SK-N-SH (cell line): ENCODE data around the gene SIGLEC1. TPM values are rescaled to one million over a fixed set of nuclear protein-coding genes. Genes with fewer than 3 reads are reported as not detected.

Experiments used
- CTCF ChIA-PET: fragments of 300-600, 350-600 bp; formaldehyde crosslinking; extraction: SDS; loops from one replicate; lab custom pipeline; 2021; lab: Yijun Ruan, JAX
- POLR2A ChIA-PET: fragments of 350-600 bp; sonication (Branson Sonifier 250); formaldehyde crosslinking; extraction: SDS; loops from one replicate; lab custom pipeline; 2020; ENCODE audit warnings: antibody characterized with exemption, inconsistent platforms; lab: Yijun Ruan, JAX
- DNase-seq: peaks from one replicate; pipeline ENCODE4 v3.0.0; 2012
- H2AFZ ChIP-seq: fragments of 200-600 bp; sonication (generic); 2 replicates; pipeline ENCODE4 v1.8.1; 2016; ENCODE audit warnings: antibody characterized with exemption, mild to moderate bottlenecking, low read depth
- H3F3A ChIP-seq: fragments of 200-600 bp; sonication (generic); replicated peaks from 2 replicates; pipeline ENCODE3; 2016; ENCODE audit warnings: antibody characterized with exemption, mild to moderate bottlenecking; ENCODE audit not compliant: insufficient read depth
- H3K27ac ChIP-seq, 2 experiments: fragments of 200-500 bp in 1 of 2; fragments of 200-600 bp in 1 of 2; sonication (Bioruptor generic) in 1 of 2; sonication (generic), shearing (Covaris generic) in 1 of 2; 2 replicates each; pipeline versions ENCODE4 v1.5.1 to v1.6.1; 2014 to 2016; ENCODE audit warnings: low read depth in 2 of 2, inconsistent platforms in 1 of 2, low read length in 1 of 2, mild to moderate bottlenecking in 1 of 2, mixed read lengths in 1 of 2
- H3K27me3 ChIP-seq: fragments of 200-600 bp; sonication (generic), shearing (Covaris generic); 2 replicates; pipeline ENCODE4 v1.6.1; 2016; ENCODE audit warnings: mixed run types; ENCODE audit not compliant: insufficient read depth
- H3K36me3 ChIP-seq, 2 experiments: fragments of 200-500 bp in 1 of 2; fragments of 200-600 bp in 1 of 2; sonication (Bioruptor generic) in 1 of 2; sonication (generic) in 1 of 2; replicated peaks in 1 of 2; 2 replicates each; pipeline versions ENCODE3 to v1.5.1; 2014 to 2016; ENCODE audit warnings: low read length in 1 of 2, mild to moderate bottlenecking in 1 of 2; ENCODE audit not compliant: insufficient read depth in 2 of 2, control insufficient read depth in 1 of 2
- H3K4me1 ChIP-seq, 2 experiments: fragments of 200-500 bp in 1 of 2; fragments of 200-600 bp in 1 of 2; sonication (Bioruptor generic) in 1 of 2; sonication (generic), shearing (Covaris generic) in 1 of 2; 2 replicates each; pipeline versions ENCODE4 v1.5.1 to v1.6.1; 2014 to 2016; ENCODE audit warnings: low read depth in 1 of 2, low read length in 1 of 2, mixed run types in 1 of 2; ENCODE audit not compliant: insufficient read depth in 2 of 2, control insufficient read depth in 1 of 2
- H3K4me2 ChIP-seq: fragments of 200-600 bp; sonication (generic), shearing (Covaris generic); 2 replicates; pipeline ENCODE4 v1.6.1; 2017; ENCODE audit warnings: mixed run types
- H3K4me3 ChIP-seq, 2 experiments: fragments of 200-500 bp in 1 of 2; fragments of 200-600 bp in 1 of 2; sonication (Bioruptor generic) in 1 of 2; sonication (generic), shearing (Covaris generic) in 1 of 2; 2 replicates each; pipeline versions ENCODE4 v1.5.1 to v1.8.1; 2014 to 2016; ENCODE audit warnings: low read depth in 2 of 2, inconsistent platforms in 1 of 2, low read length in 1 of 2, mild to moderate bottlenecking in 1 of 2, mixed read lengths in 1 of 2, moderate library complexity in 1 of 2
- H3K79me2 ChIP-seq: fragments of 200-600 bp; sonication (generic); 2 replicates; pipeline ENCODE4 v1.8.1; 2017; ENCODE audit warnings: mild to moderate bottlenecking; ENCODE audit not compliant: insufficient read depth
- H3K9ac ChIP-seq: fragments of 200-600 bp; sonication (generic); 2 replicates; pipeline ENCODE4 v1.6.1; 2017; ENCODE audit warnings: mixed run types
- H3K9me2 ChIP-seq: fragments of 200-600 bp; sonication (generic); 2 replicates; pipeline ENCODE4 v1.6.1; 2017; ENCODE audit warnings: mixed run types
- H3K9me3 ChIP-seq: fragments of 200-600 bp; sonication (generic); 2 replicates; pipeline ENCODE4 v1.6.1; 2017; ENCODE audit warnings: mixed run types, mild to moderate bottlenecking, moderate library complexity
- H4K20me1 ChIP-seq: fragments of 200-600 bp; sonication (generic); 2 replicates; pipeline ENCODE4 v1.6.1; 2017; ENCODE audit warnings: mild to moderate bottlenecking, mixed run types; ENCODE audit not compliant: insufficient read depth
- EP300 ChIP-seq, 2 experiments: IDR thresholded peaks; 2 replicates each; pipeline versions ENCODE4 v1.4.0 to v1.6.1; 2012; ENCODE audit warnings: borderline replicate concordance in 1 of 2, low read depth in 1 of 2, low read length in 1 of 2
- FOSL2 ChIP-seq: IDR thresholded peaks from 2 replicates; pipeline ENCODE4 v1.4.0; 2012; ENCODE audit warnings: low read depth, mild to moderate bottlenecking, moderate library complexity, borderline replicate concordance
- MAX ChIP-seq: IDR thresholded peaks from 2 replicates; pipeline ENCODE4 v1.4.0; 2012; ENCODE audit warnings: low read depth
- NFIC ChIP-seq: IDR thresholded peaks from 2 replicates; pipeline ENCODE4 v1.4.0; 2012; ENCODE audit warnings: borderline replicate concordance
- YY1 ChIP-seq: IDR thresholded peaks from 2 replicates; pipeline ENCODE4 v1.4.0; 2012; ENCODE audit warnings: low read depth, mild to moderate bottlenecking
- ZBTB33 ChIP-seq: IDR thresholded peaks from 2 replicates; pipeline ENCODE4 v1.4.0; 2012; ENCODE audit warnings: low read depth, borderline replicate concordance
- WGBS: methylation state at CpG from one replicate; pipeline ENCODE4 v1.1.6; 2017; ENCODE audit warnings: low lambda C conversion rate; 5-methylcytosine and 5-hydroxymethylcytosine counted together
- polyA plus RNA-seq, 3 experiments: library from polyadenylated mRNA; depleted of rRNA; stranded (reverse); fragments of >200 nt; gene quantifications; 2 replicates each; pipeline ENCODE4 v1.2.3, GENCODE V29; 2012

SIGLEC1 gene
- polyA plus RNA-seq, 1 of the 3 experiments (the other 2 are of a cell fraction) = not detected

- Histone ChIP-seq H3K36me3 (no peaks in the 10 kb centered on the region), H3K9me3 (no peaks in the 10 kb centered on the region), H3K9me2 (no peaks in the 10 kb centered on the region), H3F3A (no peaks in the 10 kb centered on the region), H3K4me3 (no peak overlapping the region), H3K4me1 (no peaks in the 10 kb centered on the region), H3K4me2 (no peak overlapping the region), H3K9ac (no peak overlapping the region), H2AFZ (no peak overlapping the region), H3K27ac (no peak overlapping the region), H3K27me3 (no peaks in the 10 kb centered on the region), H3K79me2 (no peaks in the 10 kb centered on the region), H4K20me1 (no peaks in the 10 kb centered on the region)
- POLR2A ChIA-PET = no interaction called here
- WGBS = 85% methylated on average over 6 of the region's 6 CpGs
- TF ChIP-seq YY1 (no peak), EP300 (IDR thresholded peaks at IDR 0.05; ENCODE audit: borderline replicate concordance in 1 of 2, low read depth in 1 of 2, low read length in 1 of 2) (no peak)
- DNase-seq = no peak
- CTCF ChIA-PET = interaction anchor here (0.7 to 5.8 kb wide), 8 partner anchors 9 to 135 kb away, joined by 3 to 58 read pairs (median 3); no protein-coding TSS in a partner anchor
Observed at GRCh38 chr20:3698591-3699001, 13.8 kb downstream of the SIGLEC1 start.

GRCh38 chr20:3697588-3698305, 14.7 kb downstream of the SIGLEC1 start:
- H3K9me2 ChIP-seq = no peaks in the 10 kb centered on the region
- no peaks in the 10 kb centered on the region for H3K9me3 ChIP-seq
- no peak overlapping the region for H2AFZ ChIP-seq
- CTCF ChIA-PET = interaction anchor here (0.7 to 5.8 kb wide), 6 partner anchors 10 to 134 kb away, joined by 3 to 58 read pairs (median 6); no protein-coding TSS in a partner anchor
- H3K4me2 ChIP-seq = no peak overlapping the region
- POLR2A ChIA-PET = no interaction called here
- H3K79me2 ChIP-seq = no peaks in the 10 kb centered on the region
- TF ChIP-seq MAX = no peak
- no peak for TF ChIP-seq ZBTB33
- no peak for TF ChIP-seq FOSL2
- no peak for TF ChIP-seq NFIC
- DNase-seq = no peak
- no peaks in the 10 kb centered on the region for H3F3A ChIP-seq
- H3K27ac ChIP-seq = no peak overlapping the region
- no peak overlapping the region for H3K4me3 ChIP-seq
- H3K4me1 ChIP-seq = no peaks in the 10 kb centered on the region
- 48% methylated on average over 8 of the region's 18 CpGs for WGBS
- no peaks in the 10 kb centered on the region for H3K27me3 ChIP-seq
- no peaks in the 10 kb centered on the region for H3K36me3 ChIP-seq
- no peak overlapping the region for H3K9ac ChIP-seq
- H4K20me1 ChIP-seq = no peaks in the 10 kb centered on the region
